Kidney (tissue), 14 donors: ENCODE data around the gene MLST8. TPM values are rescaled to one million over a fixed set of nuclear protein-coding genes. Genes with fewer than 3 reads are reported as not detected.
A peak's percentile ranks its signal among the peaks of the same experiment; 100 is the strongest.

ENCODE experiments used
- DNase-seq, 5 donors: peaks; one replicate each; pipeline ENCODE4 v3.0.0-alpha.2; 2013 to 2020
- FAIRE-seq: peaks from 2 replicates; lab custom pipeline; 2012; peaks lifted over from hg19 to GRCh38; lab: Jason Lieb, UNC
- H3K27ac ChIP-seq, 2 donors: one replicate each; pipeline ENCODE4 v1.7.0; 2013; ENCODE audit warnings: low read depth in 2 of 2, low read length in 2 of 2, inconsistent platforms in 1 of 2
- H3K27me3 ChIP-seq: one replicate; pipeline ENCODE4 v1.7.1; 2013; ENCODE audit warnings: low read length, inconsistent platforms; ENCODE audit not compliant: control insufficient read depth, insufficient read depth
- H3K36me3 ChIP-seq, 3 donors: one replicate each; pipeline versions ENCODE4 v1.7.0 to v1.7.1; 2013; ENCODE audit warnings: low read length in 3 of 3, control low read depth in 1 of 3, inconsistent platforms in 1 of 3; ENCODE audit not compliant: insufficient read depth in 3 of 3, control insufficient read depth in 2 of 3
- H3K4me1 ChIP-seq, 3 donors: one replicate each; pipeline versions ENCODE4 v1.7.0 to v1.7.1; 2013; ENCODE audit warnings: low read length in 3 of 3, inconsistent platforms in 1 of 3, low read depth in 1 of 3; ENCODE audit not compliant: control insufficient read depth in 2 of 3, insufficient read depth in 2 of 3
- H3K4me3 ChIP-seq, 3 donors: one replicate each; pipeline versions ENCODE4 v1.7.0 to v1.8.1; 2013; ENCODE audit warnings: low read length in 3 of 3, control low read depth in 1 of 3, inconsistent platforms in 1 of 3
- H3K9ac ChIP-seq, 3 donors: one replicate each; pipeline versions ENCODE4 v1.7.0 to v1.7.1; 2013; ENCODE audit warnings: low read length in 3 of 3, control low read depth in 1 of 3, inconsistent platforms in 1 of 3
- H3K9me3 ChIP-seq, 3 donors: one replicate each; pipeline versions ENCODE4 v1.7.0 to v1.7.1; 2013; ENCODE audit warnings: low read length in 3 of 3, control low read depth in 1 of 3, inconsistent platforms in 1 of 3; ENCODE audit not compliant: control insufficient read depth in 2 of 3, insufficient read depth in 1 of 3
- CTCF ChIP-seq: IDR thresholded peaks from 3 replicates; pipeline ENCODE4 v1.5.1; 2012; ENCODE audit warnings: mild to moderate bottlenecking, moderate library complexity, borderline replicate concordance; ENCODE audit not compliant: insufficient read depth; ENCODE audit errors: extremely low read depth
- intact Hi-C: fragments of 100-400 bp; cut with DNase I; formaldehyde crosslinking; loops from one replicate; pipeline ENCODE4 v1.11.1; 2022
- polyA plus RNA-seq: library from polyadenylated mRNA; stranded (reverse); fragments of 350-450 nt; fragmentation: Illumina TruSeq; extraction: RNeasy Lipid Tissue Mini Kit (QIAGEN cat#74804); gene quantifications from one replicate; pipeline ENCODE4 v1.2.3, GENCODE V29; 2014; ENCODE audit warnings: low read depth, low replicate concordance; ENCODE audit not compliant: insufficient read depth
- total RNA-seq: library from RNA; stranded (reverse); fragmentation: NEBNext Ultra II Directional; extraction: Animal tissue kit (Norgen Biotek cat#: 25700); gene quantifications from one replicate; pipeline ENCODE4 v1.2.1, GENCODE V29; 2021
- donor health status: control.
- donor health status: control.
- donor health status: control.
- donor health status: control.
- donor health status: control.
- donor health status: DM: yes; HTN: yes; CAD: no.
- donor health status: Normal renal cell carcinoma (clear cell type).

Gene MLST8
- total and polyA plus RNA-seq, 2 donors from 2014 or later = 34.0 to 63.3 TPM

DNA sequence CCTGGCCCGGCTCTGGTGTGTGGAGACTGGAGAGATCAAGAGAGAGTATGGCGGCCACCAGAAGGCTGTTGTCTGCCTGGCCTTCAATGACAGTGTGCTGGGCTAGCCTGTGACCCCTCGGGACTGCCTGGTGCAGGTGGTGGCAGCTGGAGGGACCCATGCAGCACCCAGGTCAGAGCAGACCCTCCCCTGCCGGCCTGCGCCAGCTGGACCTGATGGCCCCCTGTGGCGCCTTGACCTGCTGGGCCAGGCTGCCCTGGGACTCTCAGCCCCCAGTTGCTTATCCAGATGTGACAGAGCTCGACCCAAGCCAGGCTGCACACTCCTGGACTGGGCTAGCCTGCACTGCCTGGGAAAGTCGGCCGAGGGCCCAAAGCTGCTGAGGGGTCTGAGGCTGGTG is 3.5 kb downstream of the MLST8 start:
- no peak for TF ChIP-seq CTCF
- Histone ChIP-seq H3K27ac (no peak overlapping the region), H3K36me3 (peaks cover 0 to 4% (median 0%) of the 10 kb centered on the region in 3 donors), H3K4me3 (no peak overlapping the region), H3K27me3 (no peaks in the 10 kb centered on the region), H3K9ac (no peak overlapping the region), H3K4me1 (peaks cover 0 to 36% (median 24%) of the 10 kb centered on the region in 3 donors), H3K9me3 (no peaks in the 10 kb centered on the region)
- intact Hi-C loops = no loop called here
- FAIRE-seq = no peak
- DNase-seq = no peak

DNA sequence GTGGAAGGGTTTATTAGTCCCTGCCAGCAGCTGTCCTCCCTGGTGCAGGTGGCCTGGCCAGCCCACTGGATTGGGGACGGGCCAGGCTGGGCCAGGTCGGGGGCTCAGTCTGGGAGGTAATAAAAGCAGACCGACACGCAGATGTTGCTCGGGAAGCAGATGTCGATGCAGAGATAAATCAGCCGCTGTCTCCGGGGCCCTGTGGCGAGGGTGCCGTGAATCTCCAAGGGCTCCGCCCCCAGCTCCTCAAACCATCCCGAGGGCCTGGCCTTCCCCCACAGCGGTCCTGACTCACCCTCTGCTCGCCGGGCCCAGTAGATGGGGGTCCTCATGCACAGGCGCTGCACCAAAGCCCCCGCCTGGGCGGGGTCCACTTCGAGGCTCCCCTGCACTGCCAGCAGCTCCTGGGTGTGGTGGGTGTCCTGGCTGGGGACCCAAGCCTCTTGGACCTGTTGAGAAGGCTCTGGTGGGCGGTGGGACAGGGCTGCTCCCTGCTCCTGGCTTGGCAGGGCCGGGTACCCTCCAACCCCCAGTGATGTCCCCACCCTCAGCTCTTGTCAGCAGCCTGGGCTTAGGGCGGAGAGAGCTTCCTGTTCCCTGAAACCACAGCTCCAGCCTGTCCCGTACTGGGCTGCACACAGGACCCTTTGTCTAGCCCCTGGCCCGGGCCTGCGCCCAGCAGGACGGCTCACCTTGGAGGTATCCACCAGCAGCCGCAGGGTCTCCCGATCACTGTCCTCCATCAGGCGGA is 4.2 kb downstream of the MLST8 start:
- intact Hi-C loops = no loop called here
- no peak for TF ChIP-seq CTCF
- no peak overlapping the region for H3K27ac ChIP-seq
- peaks cover 0 to 40% (median 24%) of the 10 kb centered on the region in 3 donors for H3K4me1 ChIP-seq
- FAIRE-seq = no peak
- no peak overlapping the region for H3K9ac ChIP-seq
- H3K36me3 ChIP-seq = peaks cover 0 to 4% (median 0%) of the 10 kb centered on the region in 3 donors
- no peaks in the 10 kb centered on the region for H3K27me3 ChIP-seq
- no peak overlapping the region for H3K4me3 ChIP-seq
- no peaks in the 10 kb centered on the region for H3K9me3 ChIP-seq
- peak in 1 of 5 donors; percentile 79 for DNase-seq

- Histone ChIP-seq H3K9me3 (no peaks in the 10 kb centered on the region), H3K9ac (no peak overlapping the region), H3K27me3 (no peaks in the 10 kb centered on the region), H3K4me3 (no peak overlapping the region), H3K4me1 (peaks cover 0 to 37% (median 20%) of the 10 kb centered on the region in 3 donors), H3K36me3 (peaks cover 0 to 4% (median 0%) of the 10 kb centered on the region in 3 donors), H3K27ac (no peak overlapping the region)
- no peak for TF ChIP-seq CTCF
- FAIRE-seq (no peak), DNase-seq (peak in 1 of 5 donors; percentile 76)
- intact Hi-C loops = no loop called here
Observed at GRCh38 chr16:2210009-2210332, 4.7 kb downstream of the MLST8 start.
